PC-3 (cell line): ENCODE data around the gene SRGAP3. TPM values are rescaled to one million over a fixed set of nuclear protein-coding genes. Genes with fewer than 3 reads are reported as not detected.

ENCODE experiments used
- ATAC-seq: fragments of 200-7000 bp; cut with Tn5 transposase; 2 replicates; pipeline ENCODE4 v1.9.1; 2020; ENCODE audit warnings: mild to moderate bottlenecking, moderate library complexity
- BruUV-seq: library from RNA; stranded (reverse); fragments of 400-500 nt; replicated peaks from 2 replicates; lab custom pipeline; 2021; lab: Mats Ljungman, UMichigan
- CTCF ChIA-PET: fragments of 300-600 bp; sonication (Branson Sonifier 250); formaldehyde crosslinking; loops from one replicate; lab custom pipeline; 2022; ENCODE audit warnings: antibody characterized with exemption; lab: Charles Lee
- POLR2A ChIA-PET: fragments of 300-600 bp; sonication (Branson Sonifier 250); formaldehyde crosslinking; loops from one replicate; lab custom pipeline; 2022; ENCODE audit warnings: antibody characterized with exemption; ENCODE audit not compliant: unreplicated experiment; lab: Charles Lee
- DNase-seq: peaks from one replicate; pipeline ENCODE4 v3.0.0-alpha.2; 2015
- H2AFZ ChIP-seq: fragments of 300-600 bp; sonication (generic); 2 replicates; pipeline ENCODE4 v1.6.0; 2016; ENCODE audit warnings: antibody characterized with exemption, low read length
- H3F3A ChIP-seq: fragments of 300-600 bp; sonication (generic); one replicate; pipeline ENCODE4 v1.6.0; 2017; ENCODE audit warnings: antibody characterized with exemption, low read length, control low read depth, mild to moderate bottlenecking; ENCODE audit not compliant: unreplicated experiment
- H3K27ac ChIP-seq: fragments of 300-600 bp; sonication (generic); 2 replicates; pipeline ENCODE4 v1.5.1; 2016; ENCODE audit warnings: mild to moderate bottlenecking, low read length
- H3K27me3 ChIP-seq: fragments of 300-600 bp; sonication (generic); 2 replicates; pipeline ENCODE4 v1.6.1; 2016; ENCODE audit warnings: low read length, mixed read lengths
- H3K36me3 ChIP-seq: fragments of 300-600 bp; sonication (generic); 2 replicates; pipeline ENCODE4 v1.6.1; 2016; ENCODE audit warnings: low read depth, mixed run types, low read length, mixed read lengths
- H3K4me1 ChIP-seq: fragments of 300-600 bp; sonication (generic); 2 replicates; pipeline ENCODE4 v1.5.1; 2016; ENCODE audit warnings: low read length; ENCODE audit not compliant: insufficient read depth
- H3K4me2 ChIP-seq: fragments of 300-600 bp; sonication (generic); 2 replicates; pipeline ENCODE4 v1.6.0; 2016; ENCODE audit warnings: low read length
- H3K4me3 ChIP-seq: fragments of 300-600 bp; sonication (generic); 2 replicates; pipeline ENCODE4 v1.5.1; 2016; ENCODE audit warnings: mild to moderate bottlenecking, low read length, mixed read lengths
- H3K79me2 ChIP-seq: fragments of 300-600 bp; sonication (generic); 2 replicates; pipeline ENCODE4 v1.6.1; 2017; ENCODE audit warnings: low read length, mixed read lengths
- H3K9ac ChIP-seq: fragments of 300-600 bp; sonication (generic); 2 replicates; pipeline ENCODE4 v1.6.0; 2016; ENCODE audit warnings: mild to moderate bottlenecking, low read length
- H3K9me2 ChIP-seq: fragments of 300-600 bp; sonication (generic); replicated peaks from 2 replicates; pipeline ENCODE4 v1.6.1; 2016; ENCODE audit warnings: mixed run types, low read length, mixed read lengths
- H3K9me3 ChIP-seq: fragments of 300-600 bp; sonication (generic); 2 replicates; pipeline ENCODE4 v1.6.1; 2016; ENCODE audit warnings: low read length, mixed read lengths
- H4K20me1 ChIP-seq: fragments of 300-600 bp; sonication (generic); 2 replicates; pipeline ENCODE4 v1.6.1; 2016; ENCODE audit warnings: low read length, mixed read lengths
- CTCF ChIP-seq: fragments of 300-600 bp; sonication (generic); conservative IDR thresholded peaks from 2 replicates; pipeline ENCODE4 v1.5.1; 2017; ENCODE audit warnings: antibody characterized with exemption, low read depth, mild to moderate bottlenecking, low read length
- EZH2 ChIP-seq: fragments of 300-600 bp; sonication (generic); IDR thresholded peaks from one replicate; pipeline ENCODE4 v1.6.1; 2017; ENCODE audit warnings: antibody characterized with exemption, mild to moderate bottlenecking, low read length; ENCODE audit not compliant: unreplicated experiment
- EZH2phosphoT487 ChIP-seq: fragments of 300-600 bp; sonication (generic); IDR thresholded peaks from 2 replicates; pipeline ENCODE4 v1.6.1; 2018; ENCODE audit warnings: mild to moderate bottlenecking, antibody characterized with exemption, low read length, borderline replicate concordance
- intact Hi-C: fragments of 100-400 bp; cut with micrococcal nuclease; formaldehyde crosslinking; loops from 2 replicates; pipeline ENCODE4 v1.9.0; 2023
- total RNA-seq: library from RNA; depleted of rRNA; stranded (reverse); fragments of >200 nt; gene quantifications from 2 replicates; pipeline ENCODE4 v1.2.3, GENCODE V29; 2014

The SRGAP3 gene
- total RNA-seq, 1 experiment from 2014 or later, result 7.5 TPM

- TF ChIP-seq EZH2phosphoT487 (no peak), CTCF (no peak), EZH2 (no peak)
- no TSS peak for BruUV-seq
- POLR2A ChIA-PET, result no interaction called here
- intact Hi-C loops, result no loop called here
- DNase-seq (no peak), ATAC-seq (no peak)
- H3K4me1 ChIP-seq, result no peaks in the 10 kb centered on the region
- no peak overlapping the region for H3K4me3 ChIP-seq
- no peaks in the 10 kb centered on the region for H3K9me2 ChIP-seq
- no peaks in the 10 kb centered on the region for H3K36me3 ChIP-seq
- no peaks in the 10 kb centered on the region for H3F3A ChIP-seq
- no peak overlapping the region for H2AFZ ChIP-seq
- H4K20me1 ChIP-seq, result no peaks in the 10 kb centered on the region
- no peak overlapping the region for H3K9ac ChIP-seq
- H3K9me3 ChIP-seq, result no peaks in the 10 kb centered on the region
- CTCF ChIA-PET, result no interaction called here
- no peaks in the 10 kb centered on the region for H3K79me2 ChIP-seq
- no peaks in the 10 kb centered on the region for H3K27me3 ChIP-seq
- no peak overlapping the region for H3K27ac ChIP-seq
- no peak overlapping the region for H3K4me2 ChIP-seq
These were observed 64.4 kb downstream of the SRGAP3 start for GRCh38 chr3:9185046-9185445.

- Histone ChIP-seq H3K4me2 (no peak overlapping the region), H3K27ac (no peak overlapping the region), H3K9ac (no peak overlapping the region), H3K9me2 (no peaks in the 10 kb centered on the region), H3K9me3 (no peaks in the 10 kb centered on the region), H2AFZ (no peak overlapping the region), H3K79me2 (no peaks in the 10 kb centered on the region), H3K36me3 (no peaks in the 10 kb centered on the region), H3K4me3 (no peak overlapping the region), H3K4me1 (no peaks in the 10 kb centered on the region), H3K27me3 (no peaks in the 10 kb centered on the region), H4K20me1 (no peaks in the 10 kb centered on the region), H3F3A (no peaks in the 10 kb centered on the region)
- no TSS peak for BruUV-seq
- DNase-seq, result no peak
- no peak for ATAC-seq
- TF ChIP-seq CTCF (no peak), EZH2phosphoT487 (no peak), EZH2 (no peak)
- ChIA-PET POLR2A (no interaction called here), CTCF (no interaction called here)
- intact Hi-C loops, result no loop called here
These were observed 65.0 kb downstream of the SRGAP3 start for GRCh38 chr3:9184461-9184835.

GRCh38 chr3:9183811-9184460 is 65.5 kb downstream of the SRGAP3 start:
- no peaks in the 10 kb centered on the region for H3F3A ChIP-seq
- H3K9me3 ChIP-seq, result no peaks in the 10 kb centered on the region
- no peak overlapping the region for H3K27ac ChIP-seq
- no peaks in the 10 kb centered on the region for H3K4me1 ChIP-seq
- no peak overlapping the region for H2AFZ ChIP-seq
- no peak overlapping the region for H3K9ac ChIP-seq
- no peaks in the 10 kb centered on the region for H4K20me1 ChIP-seq
- intact Hi-C loops, result no loop called here
- H3K4me3 ChIP-seq, result no peak overlapping the region
- ATAC-seq, result no peak
- no TSS peak for BruUV-seq
- no peaks in the 10 kb centered on the region for H3K79me2 ChIP-seq
- DNase-seq, result no peak
- POLR2A ChIA-PET, result no interaction called here
- H3K9me2 ChIP-seq, result no peaks in the 10 kb centered on the region
- H3K36me3 ChIP-seq, result no peaks in the 10 kb centered on the region
- no peaks in the 10 kb centered on the region for H3K27me3 ChIP-seq
- CTCF ChIA-PET, result no interaction called here
- TF ChIP-seq EZH2 (no peak), CTCF (no peak)
- no peak overlapping the region for H3K4me2 ChIP-seq
